Measurements from ENCODE around the gene EPS8. TPM values are rescaled to one million over a fixed set of nuclear protein-coding genes. Genes with fewer than 3 reads are reported as not detected.
A peak's percentile ranks its signal among the peaks of the same experiment; 100 is the strongest.

EPS8 gene
- total RNA-seq, 6 experiments from 2014 or later = 46.1 to 50.7 (median 46.6) TPM

DNA sequence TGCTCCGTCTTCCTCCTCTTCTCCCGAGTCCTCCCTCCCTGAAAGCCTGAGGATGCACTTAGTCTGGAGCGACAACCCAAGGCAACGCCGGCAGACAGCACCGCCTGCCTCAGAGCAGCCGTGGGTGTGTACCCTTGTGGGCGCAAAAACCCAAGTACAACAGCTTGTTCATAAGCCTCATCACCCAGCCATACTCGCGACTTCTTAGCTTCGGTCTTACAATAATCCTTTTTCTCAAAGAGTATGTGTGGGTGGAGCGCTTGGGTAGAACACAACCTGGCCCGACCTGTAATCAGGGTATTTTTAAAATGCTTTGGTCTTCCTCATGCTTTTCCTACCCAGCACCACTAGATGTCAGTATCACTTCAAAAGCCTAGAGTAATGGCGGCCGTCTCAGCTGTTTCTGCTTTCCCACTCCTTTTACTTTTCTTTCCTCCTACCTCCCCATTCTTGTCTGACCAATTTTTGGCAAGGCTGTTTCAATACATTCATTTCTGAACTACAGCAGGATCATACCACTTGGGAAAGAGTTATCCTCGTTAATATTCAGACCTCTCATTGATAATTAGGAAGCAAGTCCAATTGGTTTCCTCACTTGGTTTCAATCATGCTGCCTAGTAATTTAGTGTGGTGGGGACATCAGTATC is 198.9 kb downstream of the EPS8 start:
- Mint-ChIP-seq H3K4me3 (peak overlapping the region; percentile 89), H3K27me3 (ENCODE audit: insufficient read depth) (peaks cover 2% of the 10 kb centered on the region; the same call in 1 of the 2 replicates), H3K9me3 (no peaks in the 10 kb centered on the region), H3K27ac (peak overlapping the region; percentile 72; the same call in 1 of the 2 replicates), H3K36me3 (ENCODE audit: low read depth) (no peaks in the 10 kb centered on the region), H3K4me1 (ENCODE audit: low read depth) (peaks cover 28% of the 10 kb centered on the region)
- peak; percentile 64 for DNase-seq
- TF ChIP-seq CTCF (IDR thresholded peaks at IDR 0.05) = peak; percentile 96

DNA sequence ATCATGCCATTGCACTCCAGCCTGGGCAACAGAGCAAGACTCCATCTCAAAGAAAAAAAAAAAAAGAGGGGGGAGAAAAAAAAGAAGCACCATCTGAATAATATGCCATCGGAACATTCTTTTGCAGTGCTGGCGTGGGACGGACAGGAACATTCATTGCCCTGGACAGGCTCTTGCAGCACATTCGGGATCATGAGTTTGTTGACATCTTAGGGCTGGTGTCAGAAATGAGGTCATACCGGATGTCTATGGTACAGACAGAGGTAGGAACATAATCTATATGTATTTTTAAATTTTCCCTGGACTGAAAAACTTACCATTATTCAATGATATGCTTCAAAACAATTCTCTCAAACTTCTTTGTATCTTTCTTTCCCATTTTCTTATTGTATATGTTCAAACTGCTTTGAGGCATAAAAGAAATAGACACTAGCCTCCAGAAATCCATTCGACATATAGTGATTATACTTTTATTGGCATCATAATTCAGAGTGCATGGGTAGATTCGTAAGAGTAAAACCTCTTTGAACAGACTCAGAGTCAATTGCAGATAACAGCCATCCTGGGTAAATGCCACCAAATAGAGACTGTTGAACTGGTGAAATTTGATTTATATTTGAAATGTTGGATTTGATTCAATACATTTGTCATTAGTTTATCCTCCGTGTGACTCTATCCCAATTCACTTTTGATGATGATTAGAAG is 199.7 kb downstream of the EPS8 start:
- no peak overlapping the region for H3K27ac Mint-ChIP-seq
- TF ChIP-seq CTCF (IDR thresholded peaks at IDR 0.05) = no peak
- H3K27me3 Mint-ChIP-seq (ENCODE audit: insufficient read depth) = peaks cover 2% of the 10 kb centered on the region; the same call in 1 of the 2 replicates
- peaks cover 28% of the 10 kb centered on the region for H3K4me1 Mint-ChIP-seq (ENCODE audit: low read depth)
- H3K4me3 Mint-ChIP-seq = peak overlapping the region; percentile 89
- H3K36me3 Mint-ChIP-seq (ENCODE audit: low read depth) = no peaks in the 10 kb centered on the region
- no peak for DNase-seq
- no peaks in the 10 kb centered on the region for H3K9me3 Mint-ChIP-seq

GRCh38 chr12:15584366-15585041 is 204.7 kb downstream of the EPS8 start:
- DNase-seq = peak; percentile 47
- Mint-ChIP-seq H3K4me3 (no peak overlapping the region), H3K36me3 (ENCODE audit: low read depth) (no peaks in the 10 kb centered on the region), H3K27me3 (ENCODE audit: insufficient read depth) (0 out of 2 replicates have a peak, but pooled peaks cover 2% of the 10 kb centered on the region), H3K27ac (no peak overlapping the region), H3K9me3 (no peaks in the 10 kb centered on the region), H3K4me1 (ENCODE audit: low read depth) (peaks cover 7% of the 10 kb centered on the region; the same call in 1 of the 2 replicates)
- TF ChIP-seq CTCF (IDR thresholded peaks at IDR 0.05) = peak; percentile 89

DNA sequence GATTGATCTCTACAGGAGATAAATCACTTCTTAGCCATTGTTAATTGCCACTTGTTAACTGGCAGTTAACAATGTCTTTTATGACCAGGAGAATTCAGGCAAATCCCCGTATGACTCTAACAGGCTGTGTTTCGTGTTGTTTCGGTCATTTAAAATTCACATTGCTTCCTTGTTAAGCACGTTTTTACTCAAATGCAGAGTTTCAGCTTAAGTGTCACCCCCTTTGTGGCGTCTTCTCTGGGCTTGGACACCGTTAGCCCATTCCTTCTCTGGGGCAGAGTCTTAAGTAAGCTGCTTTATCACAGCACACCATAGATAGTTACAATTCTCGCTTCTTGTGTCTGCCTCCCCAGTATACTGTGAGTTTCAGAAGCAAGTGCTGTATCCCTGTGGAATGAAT is 205.4 kb downstream of the EPS8 start:
- peaks cover 7% of the 10 kb centered on the region; the same call in 1 of the 2 replicates for H3K4me1 Mint-ChIP-seq (ENCODE audit: low read depth)
- no peak for DNase-seq
- H3K27ac Mint-ChIP-seq = no peak overlapping the region
- no peaks in the 10 kb centered on the region for H3K36me3 Mint-ChIP-seq (ENCODE audit: low read depth)
- H3K4me3 Mint-ChIP-seq = no peak overlapping the region
- H3K9me3 Mint-ChIP-seq = no peaks in the 10 kb centered on the region
- peaks cover 2% of the 10 kb centered on the region; the same call in 1 of the 2 replicates for H3K27me3 Mint-ChIP-seq (ENCODE audit: insufficient read depth)
- no peak for TF ChIP-seq CTCF (IDR thresholded peaks at IDR 0.05)

- peaks cover 5% of the 10 kb centered on the region for H3K27me3 Mint-ChIP-seq (ENCODE audit: insufficient read depth)
- no peak for TF ChIP-seq CTCF (IDR thresholded peaks at IDR 0.05)
- DNase-seq = no peak
- no peaks in the 10 kb centered on the region for H3K9me3 Mint-ChIP-seq
- no peak overlapping the region for H3K4me3 Mint-ChIP-seq
- H3K27ac Mint-ChIP-seq = no peak overlapping the region
- H3K4me1 Mint-ChIP-seq (ENCODE audit: low read depth) = no peaks in the 10 kb centered on the region
- no peaks in the 10 kb centered on the region for H3K36me3 Mint-ChIP-seq (ENCODE audit: low read depth)
Observed at GRCh38 chr12:15581006-15581405, 208.2 kb downstream of the EPS8 start.
